Breast epithelium (tissue), 3 donors: ENCODE results near the gene FBXO31.

Experiments
- POLR2A ChIP-seq: fragments of 450-650 bp; IDR thresholded peaks from one replicate; pipeline ENCODE4 v1.6.1; 2016; ENCODE audit warnings: antibody characterized with exemption, mild to moderate bottlenecking, moderate library complexity
- POLR2AphosphoS5 ChIP-seq, 3 donors: sonication (generic); formaldehyde crosslinking; IDR thresholded peaks; one replicate each; pipeline ENCODE4 v1.6.1; 2017; ENCODE audit warnings: antibody characterized with exemption in 3 of 3
- TF ChIP-seq, protein P1 (sequence below), 3 donors: fragments of 450-650 bp; IDR thresholded peaks; one replicate each; pipeline ENCODE4 v1.5.1; 2016 to 2017; ENCODE audit warnings: antibody characterized with exemption in 3 of 3, mild to moderate bottlenecking in 3 of 3, moderate library complexity in 3 of 3

DNA sequence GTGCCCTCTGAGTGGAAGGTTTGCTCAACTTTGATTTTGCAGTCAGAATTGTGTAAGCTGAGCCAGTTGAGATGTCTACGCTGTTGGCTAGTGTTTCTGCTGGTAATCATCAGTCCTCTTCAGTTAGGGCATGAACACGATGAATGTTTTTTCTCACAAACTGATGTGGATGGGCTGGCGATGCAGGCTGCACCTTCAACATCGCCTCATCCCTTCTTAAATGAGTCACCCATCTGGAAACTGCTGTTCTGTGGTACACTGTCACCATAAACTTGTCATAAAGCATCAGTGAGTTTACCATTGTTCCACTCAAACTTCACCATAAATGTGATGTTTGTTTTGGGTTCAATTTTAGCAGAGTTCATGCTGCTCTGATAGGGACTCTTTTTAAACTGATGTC lies 74.8 kb downstream of the FBXO31 start:
- TF ChIP-seq, protein P1, sequence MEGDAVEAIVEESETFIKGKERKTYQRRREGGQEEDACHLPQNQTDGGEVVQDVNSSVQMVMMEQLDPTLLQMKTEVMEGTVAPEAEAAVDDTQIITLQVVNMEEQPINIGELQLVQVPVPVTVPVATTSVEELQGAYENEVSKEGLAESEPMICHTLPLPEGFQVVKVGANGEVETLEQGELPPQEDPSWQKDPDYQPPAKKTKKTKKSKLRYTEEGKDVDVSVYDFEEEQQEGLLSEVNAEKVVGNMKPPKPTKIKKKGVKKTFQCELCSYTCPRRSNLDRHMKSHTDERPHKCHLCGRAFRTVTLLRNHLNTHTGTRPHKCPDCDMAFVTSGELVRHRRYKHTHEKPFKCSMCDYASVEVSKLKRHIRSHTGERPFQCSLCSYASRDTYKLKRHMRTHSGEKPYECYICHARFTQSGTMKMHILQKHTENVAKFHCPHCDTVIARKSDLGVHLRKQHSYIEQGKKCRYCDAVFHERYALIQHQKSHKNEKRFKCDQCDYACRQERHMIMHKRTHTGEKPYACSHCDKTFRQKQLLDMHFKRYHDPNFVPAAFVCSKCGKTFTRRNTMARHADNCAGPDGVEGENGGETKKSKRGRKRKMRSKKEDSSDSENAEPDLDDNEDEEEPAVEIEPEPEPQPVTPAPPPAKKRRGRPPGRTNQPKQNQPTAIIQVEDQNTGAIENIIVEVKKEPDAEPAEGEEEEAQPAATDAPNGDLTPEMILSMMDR (IDR thresholded peaks at IDR 0.05): no peak
- TF ChIP-seq POLR2AphosphoS5 (IDR thresholded peaks at IDR 0.05) (no peak), POLR2A (no peak)
